ENCODE data around the gene CCDC197. TPM values are rescaled to one million over a fixed set of nuclear protein-coding genes. Genes with fewer than 3 reads are reported as not detected.

The CCDC197 gene
- total and polyA plus RNA-seq, 2 donors (not counting 1 experiment from before 2014, with no cell fraction given): not detected

- POLR2A ChIA-PET: no interaction called here
Observed at GRCh38 chr14:94018308-94018707, 21.2 kb downstream of the CCDC197 start.

GRCh38 chr14:94019329-94019728 is 22.2 kb downstream of the CCDC197 start:
- Histone ChIP-seq H3K79me2 (ENCODE audit: control insufficient read depth, insufficient read depth, low read length) (no peaks in the 10 kb centered on the region), H3K9ac (ENCODE audit: low read length) (no peak overlapping the region), H3K36me3 (replicated peaks in 1 of 2; ENCODE audit: control extremely low read depth in 1 of 2, control insufficient read depth in 1 of 2, extremely low read depth in 1 of 2, insufficient read depth in 2 of 2, low read length in 1 of 2) (no peaks in the 10 kb centered on the region), H3K4me1 (ENCODE audit: control insufficient read depth in 2 of 2, insufficient read depth in 2 of 2, low read length in 2 of 2) (no peaks in the 10 kb centered on the region), H3K4me3 (ENCODE audit: control extremely low read depth in 1 of 5, extremely low read depth in 1 of 5, insufficient read depth in 1 of 5, low read depth in 2 of 5, low read length in 4 of 5) (no peak overlapping the region), H3K4me2 (replicated peaks; ENCODE audit: low read depth, low read length, poor library complexity, severe bottlenecking) (no peak overlapping the region), H3K9me3 (ENCODE audit: control extremely low read depth in 1 of 3, control insufficient read depth in 2 of 3, insufficient read depth in 1 of 3, low read length in 2 of 3) (no peaks in the 10 kb centered on the region), H3K27ac (ENCODE audit: low read length in 2 of 2) (no peak overlapping the region), H4K20me1 (ENCODE audit: control insufficient read depth, insufficient read depth, low read length, poor library complexity, severe bottlenecking) (no peaks in the 10 kb centered on the region), H2AFZ (ENCODE audit: insufficient read depth, low read depth, low read length, poor library complexity, severe bottlenecking) (no peak overlapping the region), H3K27me3 (replicated peaks in 1 of 4; ENCODE audit: control extremely low read depth in 1 of 4, control insufficient read depth in 3 of 4, insufficient read depth in 4 of 4, low read length in 3 of 4) (peaks cover 0 to 13% (median 3%) of the 10 kb centered on the region in 4 experiments)
- intact Hi-C loops (cut with micrococcal nuclease): no loop called here
- ATAC-seq (ENCODE audit: low read depth): no peak
- 86% methylated on average over 3 of the region's 6 CpGs for WGBS (ENCODE audit: insufficient coverage)
- Mint-ChIP-seq H3K27ac (no peak overlapping the region), H3K9me3 (ENCODE audit: insufficient read depth) (no peaks in the 10 kb centered on the region), H3K4me1 (no peaks in the 10 kb centered on the region), H3K27me3 (peaks cover 39% of the 10 kb centered on the region), H3K4me3 (no peak overlapping the region)
- ChIA-PET CTCF (interaction anchor here (1.5 to 5.6 kb wide), 2 partner anchors 16 to 117 kb away, joined by 3 to 34 read pairs; no protein-coding TSS in a partner anchor), POLR2A (no interaction called here)
- TF ChIP-seq CTCF (IDR thresholded peaks at IDR 0.05) (no peak), EZH2 (IDR thresholded peaks at IDR 0.05; ENCODE audit: borderline replicate concordance, insufficient read depth, low read depth, low read length, poor library complexity, severe bottlenecking) (no peak)
- DNase-seq: no peak

More at GRCh38 chr14:94018308-94018707, 21.2 kb downstream of the CCDC197 start:
- no peaks in the 10 kb centered on the region for H3K9me3 Mint-ChIP-seq (ENCODE audit: insufficient read depth)
- no peak overlapping the region for H3K4me3 Mint-ChIP-seq
- no peaks in the 10 kb centered on the region for H3K79me2 ChIP-seq (ENCODE audit: control insufficient read depth, insufficient read depth, low read length)
- no peak overlapping the region for H2AFZ ChIP-seq (ENCODE audit: insufficient read depth, low read depth, low read length, poor library complexity, severe bottlenecking)
- H3K27ac ChIP-seq (ENCODE audit: low read length in 2 of 2): no peak overlapping the region
- H3K27me3 Mint-ChIP-seq: peaks cover 39% of the 10 kb centered on the region
- no peak overlapping the region for H3K27ac Mint-ChIP-seq
- no peak overlapping the region for H3K4me2 ChIP-seq (replicated peaks; ENCODE audit: low read depth, low read length, poor library complexity, severe bottlenecking)
- ATAC-seq (ENCODE audit: low read depth) (no peak), DNase-seq (no peak)
- intact Hi-C loops (cut with micrococcal nuclease): no loop called here
- peaks cover 0 to 5% (median 1%) of the 10 kb centered on the region in 4 experiments for H3K27me3 ChIP-seq (replicated peaks in 1 of 4; ENCODE audit: control extremely low read depth in 1 of 4, control insufficient read depth in 3 of 4, insufficient read depth in 4 of 4, low read length in 3 of 4)
- no peaks in the 10 kb centered on the region for H3K36me3 ChIP-seq (replicated peaks in 1 of 2; ENCODE audit: control extremely low read depth in 1 of 2, control insufficient read depth in 1 of 2, extremely low read depth in 1 of 2, insufficient read depth in 2 of 2, low read length in 1 of 2)
- WGBS (ENCODE audit: insufficient coverage): 70% methylated on average over 6 of the region's 8 CpGs
- no peaks in the 10 kb centered on the region for H3K4me1 ChIP-seq (ENCODE audit: control insufficient read depth in 2 of 2, insufficient read depth in 2 of 2, low read length in 2 of 2)
- TF ChIP-seq CTCF (IDR thresholded peaks at IDR 0.05): no peak
- no peak for TF ChIP-seq EZH2 (IDR thresholded peaks at IDR 0.05; ENCODE audit: borderline replicate concordance, insufficient read depth, low read depth, low read length, poor library complexity, severe bottlenecking)
- no peak overlapping the region for H3K4me3 ChIP-seq (ENCODE audit: control extremely low read depth in 1 of 5, extremely low read depth in 1 of 5, insufficient read depth in 1 of 5, low read depth in 2 of 5, low read length in 4 of 5)
- no peaks in the 10 kb centered on the region for H3K9me3 ChIP-seq (ENCODE audit: control extremely low read depth in 1 of 3, control insufficient read depth in 2 of 3, insufficient read depth in 1 of 3, low read length in 2 of 3)
- CTCF ChIA-PET: interaction anchor here (1.1 to 5.6 kb wide), 4 partner anchors 11 to 118 kb away, joined by 3 to 34 read pairs (median 4); no protein-coding TSS in a partner anchor
- H4K20me1 ChIP-seq (ENCODE audit: control insufficient read depth, insufficient read depth, low read length, poor library complexity, severe bottlenecking): no peaks in the 10 kb centered on the region
- no peaks in the 10 kb centered on the region for H3K4me1 Mint-ChIP-seq
- no peak overlapping the region for H3K9ac ChIP-seq (ENCODE audit: low read length)

All from B cell (primary cell).